ENCODE measurements around the gene RAP1B. TPM values are rescaled to one million over a fixed set of nuclear protein-coding genes. Genes with fewer than 3 reads are reported as not detected.

The RAP1B gene
- total and polyA plus RNA-seq, 2 donors (not counting 1 experiment from before 2014, with no cell fraction given): 54.5 to 159 TPM

- no peaks in the 10 kb centered on the region for H3K4me1 Mint-ChIP-seq
- H3K27ac Mint-ChIP-seq: no peak overlapping the region
- POLR2A ChIA-PET: interaction anchor here (0.5 kb wide), 1 partner anchor 9 kb away, joined by 5 read pairs; no protein-coding TSS in a partner anchor
- no peaks in the 10 kb centered on the region for H3K27me3 ChIP-seq (replicated peaks in 1 of 4; ENCODE audit: control extremely low read depth in 1 of 4, control insufficient read depth in 3 of 4, insufficient read depth in 4 of 4, low read length in 3 of 4)
- no peak overlapping the region for H2AFZ ChIP-seq (ENCODE audit: insufficient read depth, low read depth, low read length, poor library complexity, severe bottlenecking)
- no peaks in the 10 kb centered on the region for H3K9me3 Mint-ChIP-seq (ENCODE audit: insufficient read depth)
- H3K4me3 Mint-ChIP-seq: no peak overlapping the region
- 94% methylated on average over 3 of the region's 6 CpGs for WGBS (ENCODE audit: insufficient coverage)
- H3K79me2 ChIP-seq (ENCODE audit: control insufficient read depth, insufficient read depth, low read length): no peaks in the 10 kb centered on the region
- H3K4me3 ChIP-seq (ENCODE audit: control extremely low read depth in 1 of 5, extremely low read depth in 1 of 5, insufficient read depth in 1 of 5, low read depth in 2 of 5, low read length in 4 of 5): no peak overlapping the region
- no peak overlapping the region for H3K9ac ChIP-seq (ENCODE audit: low read length)
- no peak overlapping the region for H3K27ac ChIP-seq (ENCODE audit: low read length in 2 of 2)
- TF ChIP-seq CTCF (IDR thresholded peaks at IDR 0.05) (no peak), EZH2 (IDR thresholded peaks at IDR 0.05; ENCODE audit: borderline replicate concordance, insufficient read depth, low read depth, low read length, poor library complexity, severe bottlenecking) (no peak)
- no peak for ATAC-seq (ENCODE audit: low read depth)
- H3K36me3 ChIP-seq (replicated peaks in 1 of 2; ENCODE audit: control extremely low read depth in 1 of 2, control insufficient read depth in 1 of 2, extremely low read depth in 1 of 2, insufficient read depth in 2 of 2, low read length in 1 of 2): no peaks in the 10 kb centered on the region
- H3K4me2 ChIP-seq (replicated peaks; ENCODE audit: low read depth, low read length, poor library complexity, severe bottlenecking): no peak overlapping the region
- no peaks in the 10 kb centered on the region for H3K27me3 Mint-ChIP-seq
- H4K20me1 ChIP-seq (ENCODE audit: control insufficient read depth, insufficient read depth, low read length, poor library complexity, severe bottlenecking): no peaks in the 10 kb centered on the region
- DNase-seq: no peak
- H3K4me1 ChIP-seq (ENCODE audit: control insufficient read depth in 2 of 2, insufficient read depth in 2 of 2, low read length in 2 of 2): no peaks in the 10 kb centered on the region
- intact Hi-C loops (cut with micrococcal nuclease): no loop called here
- CTCF ChIA-PET: no interaction called here
- H3K9me3 ChIP-seq (ENCODE audit: control extremely low read depth in 1 of 3, control insufficient read depth in 2 of 3, insufficient read depth in 1 of 3, low read length in 2 of 3): no peaks in the 10 kb centered on the region
These were observed 31.9 kb upstream of the RAP1B start for GRCh38 chr12:68578765-68579164.

GRCh38 chr12:68579254-68579653, 31.4 kb upstream of the RAP1B start:
- DNase-seq (no peak), ATAC-seq (ENCODE audit: low read depth) (no peak)
- Histone ChIP-seq H3K9me3 (ENCODE audit: control extremely low read depth in 1 of 3, control insufficient read depth in 2 of 3, insufficient read depth in 1 of 3, low read length in 2 of 3) (no peaks in the 10 kb centered on the region), H3K4me3 (ENCODE audit: control extremely low read depth in 1 of 5, extremely low read depth in 1 of 5, insufficient read depth in 1 of 5, low read depth in 2 of 5, low read length in 4 of 5) (no peak overlapping the region), H2AFZ (ENCODE audit: insufficient read depth, low read depth, low read length, poor library complexity, severe bottlenecking) (no peak overlapping the region), H3K36me3 (replicated peaks in 1 of 2; ENCODE audit: control extremely low read depth in 1 of 2, control insufficient read depth in 1 of 2, extremely low read depth in 1 of 2, insufficient read depth in 2 of 2, low read length in 1 of 2) (no peaks in the 10 kb centered on the region), H3K27ac (ENCODE audit: low read length in 2 of 2) (no peak overlapping the region), H4K20me1 (ENCODE audit: control insufficient read depth, insufficient read depth, low read length, poor library complexity, severe bottlenecking) (no peaks in the 10 kb centered on the region), H3K27me3 (replicated peaks in 1 of 4; ENCODE audit: control extremely low read depth in 1 of 4, control insufficient read depth in 3 of 4, insufficient read depth in 4 of 4, low read length in 3 of 4) (no peaks in the 10 kb centered on the region), H3K79me2 (ENCODE audit: control insufficient read depth, insufficient read depth, low read length) (no peaks in the 10 kb centered on the region), H3K9ac (ENCODE audit: low read length) (no peak overlapping the region), H3K4me2 (replicated peaks; ENCODE audit: low read depth, low read length, poor library complexity, severe bottlenecking) (no peak overlapping the region), H3K4me1 (ENCODE audit: control insufficient read depth in 2 of 2, insufficient read depth in 2 of 2, low read length in 2 of 2) (no peaks in the 10 kb centered on the region)
- H3K4me3 Mint-ChIP-seq: no peak overlapping the region
- intact Hi-C loops (cut with micrococcal nuclease): no loop called here
- H3K9me3 Mint-ChIP-seq (ENCODE audit: insufficient read depth): no peaks in the 10 kb centered on the region
- H3K4me1 Mint-ChIP-seq: no peaks in the 10 kb centered on the region
- H3K27ac Mint-ChIP-seq: no peak overlapping the region
- 96% methylated on average over 4 of the region's 5 CpGs for WGBS (ENCODE audit: insufficient coverage)
- ChIA-PET POLR2A (interaction anchor here (0.5 kb wide), 1 partner anchor 9 kb away, joined by 5 read pairs; no protein-coding TSS in a partner anchor), CTCF (no interaction called here)
- no peaks in the 10 kb centered on the region for H3K27me3 Mint-ChIP-seq
- TF ChIP-seq EZH2 (IDR thresholded peaks at IDR 0.05; ENCODE audit: borderline replicate concordance, insufficient read depth, low read depth, low read length, poor library complexity, severe bottlenecking) (no peak), CTCF (IDR thresholded peaks at IDR 0.05) (no peak)

Measured in B cell (primary cell).